Loucy (cell line): Measurements from ENCODE around the gene PTPRZ1.

Experiments used
- H2AFZ ChIP-seq: fragments of 200-600 bp; sonication (generic); 2 replicates; pipeline ENCODE4 v1.6.0; 2016; ENCODE audit warnings: antibody characterized with exemption, mild to moderate bottlenecking, low read length, moderate library complexity
- H3F3A ChIP-seq: fragments of 200-600 bp; 2 replicates; pipeline ENCODE4 v1.6.0; 2016; ENCODE audit warnings: antibody characterized with exemption, low read depth, mild to moderate bottlenecking
- H3K27me3 ChIP-seq: fragments of 200-600 bp; sonication (generic); 2 replicates; pipeline ENCODE4 v1.6.1; 2014; ENCODE audit warnings: low read length, mild to moderate bottlenecking; ENCODE audit not compliant: insufficient read depth, poor library complexity, severe bottlenecking
- H3K36me3 ChIP-seq: fragments of 200-600 bp; sonication (generic); 2 replicates; pipeline ENCODE4 v1.6.1; 2016; ENCODE audit warnings: low read length; ENCODE audit not compliant: insufficient read depth
- H3K4me1 ChIP-seq: fragments of 200-600 bp; sonication (generic); 2 replicates; pipeline ENCODE4 v1.5.1; 2014; ENCODE audit warnings: low read length, mild to moderate bottlenecking; ENCODE audit not compliant: insufficient read depth, poor library complexity, severe bottlenecking
- H3K4me2 ChIP-seq: fragments of 200-600 bp; sonication (generic); 2 replicates; pipeline ENCODE4 v1.6.0; 2014; ENCODE audit warnings: antibody characterized with exemption, low read length, low read depth, mild to moderate bottlenecking; ENCODE audit not compliant: poor library complexity, severe bottlenecking
- H3K4me3 ChIP-seq: fragments of 200-600 bp; sonication (generic); 2 replicates; pipeline ENCODE4 v1.5.1; 2014; ENCODE audit warnings: low read length, mild to moderate bottlenecking, mixed read lengths; ENCODE audit not compliant: poor library complexity, severe bottlenecking
- H3K79me2 ChIP-seq: fragments of 200-600 bp; sonication (generic); 2 replicates; pipeline ENCODE4 v1.6.1; 2014; ENCODE audit warnings: low read length; ENCODE audit not compliant: insufficient read depth
- H3K9ac ChIP-seq: fragments of 200-600 bp; sonication (generic); 2 replicates; pipeline ENCODE4 v1.6.0; 2014; ENCODE audit warnings: mild to moderate bottlenecking, low read depth, low read length, moderate library complexity; ENCODE audit not compliant: poor library complexity, severe bottlenecking
- H3K9me2 ChIP-seq: fragments of 200-600 bp; sonication (generic); replicated peaks from 2 replicates; pipeline ENCODE4 v1.6.1; 2016; ENCODE audit warnings: low read depth, low read length, mixed read lengths
- H3K9me3 ChIP-seq: fragments of 200-600 bp; sonication (generic); 2 replicates; pipeline ENCODE4 v1.6.1; 2014; ENCODE audit warnings: mild to moderate bottlenecking, antibody characterized with exemption, low read length, low read depth; ENCODE audit not compliant: insufficient read depth
- H4K20me1 ChIP-seq: fragments of 200-600 bp; sonication (generic); 2 replicates; pipeline ENCODE4 v1.6.0; 2014; ENCODE audit warnings: antibody characterized with exemption, low read length, mild to moderate bottlenecking; ENCODE audit not compliant: insufficient read depth, poor library complexity, severe bottlenecking
- CTCF ChIP-seq: fragments of 200-600 bp; sonication (generic); conservative IDR thresholded peaks from 2 replicates; pipeline ENCODE4 v1.5.1; 2014; ENCODE audit warnings: mild to moderate bottlenecking, antibody characterized with exemption, low read length
- EZH2phosphoT487 ChIP-seq: fragments of 200-600 bp; IDR thresholded peaks from 2 replicates; pipeline ENCODE4 v1.6.1; 2018; ENCODE audit warnings: antibody characterized with exemption, mild to moderate bottlenecking, moderate library complexity, borderline replicate concordance

Gene PTPRZ1

DNA sequence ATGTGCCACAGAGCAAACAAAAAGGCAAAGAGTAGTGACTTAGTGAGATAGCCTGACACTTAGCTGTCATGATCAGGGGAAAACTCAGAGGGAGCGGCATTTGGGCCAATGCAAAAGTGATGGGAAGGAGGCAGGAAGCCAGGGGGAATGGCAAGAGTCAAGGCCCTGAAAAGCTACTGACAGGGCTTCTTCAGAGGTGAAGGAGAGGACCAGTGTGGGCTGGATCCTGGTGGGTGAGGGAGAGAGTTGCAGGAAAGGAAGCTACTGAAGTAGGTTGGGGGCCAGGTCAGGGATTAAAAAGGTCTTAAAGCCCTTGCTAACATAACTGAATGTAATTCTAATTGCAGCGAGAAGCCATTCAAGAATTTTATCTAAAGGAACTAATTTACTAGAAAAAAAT lies 154.1 kb downstream of the PTPRZ1 start:
- TF ChIP-seq EZH2phosphoT487 (no peak), CTCF (no peak)
- no peaks in the 10 kb centered on the region for H3K9me3 ChIP-seq
- H3K4me2 ChIP-seq: no peak overlapping the region
- H3K36me3 ChIP-seq: no peaks in the 10 kb centered on the region
- no peaks in the 10 kb centered on the region for H3F3A ChIP-seq
- H4K20me1 ChIP-seq: no peaks in the 10 kb centered on the region
- no peak overlapping the region for H3K9ac ChIP-seq
- H3K9me2 ChIP-seq: no peaks in the 10 kb centered on the region
- H3K4me3 ChIP-seq: no peak overlapping the region
- H2AFZ ChIP-seq: no peak overlapping the region
- H3K27me3 ChIP-seq: no peaks in the 10 kb centered on the region
- H3K79me2 ChIP-seq: no peaks in the 10 kb centered on the region
- no peaks in the 10 kb centered on the region for H3K4me1 ChIP-seq

DNA sequence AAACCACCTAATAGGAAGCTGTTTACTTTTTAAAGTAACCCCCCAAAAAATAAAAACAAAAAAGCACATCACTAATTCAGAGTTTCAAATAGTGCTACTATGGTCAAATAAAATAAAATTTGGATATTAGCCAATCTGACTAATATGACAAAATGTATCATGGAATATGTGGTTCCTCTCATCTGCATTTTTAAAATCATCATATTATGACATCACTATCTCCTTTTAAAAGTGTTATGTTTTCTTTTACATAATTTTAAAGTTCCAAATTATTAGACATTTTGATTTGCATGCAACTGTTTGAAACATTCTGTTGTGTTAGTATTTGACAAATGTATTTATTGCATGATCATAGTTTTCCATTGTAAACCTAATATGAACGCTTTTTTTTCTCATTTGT lies 160.7 kb downstream of the PTPRZ1 start:
- Histone ChIP-seq H3K27me3 (no peaks in the 10 kb centered on the region), H3K9ac (no peak overlapping the region), H4K20me1 (no peaks in the 10 kb centered on the region), H3K9me3 (no peaks in the 10 kb centered on the region), H2AFZ (no peak overlapping the region), H3K4me1 (no peaks in the 10 kb centered on the region), H3K9me2 (no peaks in the 10 kb centered on the region), H3K4me2 (no peak overlapping the region), H3K4me3 (no peak overlapping the region), H3K79me2 (no peaks in the 10 kb centered on the region), H3K36me3 (no peaks in the 10 kb centered on the region), H3F3A (no peaks in the 10 kb centered on the region)
- TF ChIP-seq CTCF (no peak), EZH2phosphoT487 (no peak)

GRCh38 chr7:122035876-122036275 lies 162.9 kb downstream of the PTPRZ1 start:
- Histone ChIP-seq H3K79me2 (no peaks in the 10 kb centered on the region), H3K9me3 (no peaks in the 10 kb centered on the region), H3K36me3 (no peaks in the 10 kb centered on the region), H3K4me1 (no peaks in the 10 kb centered on the region), H3K9ac (no peak overlapping the region), H4K20me1 (no peaks in the 10 kb centered on the region), H2AFZ (no peak overlapping the region), H3K4me3 (no peak overlapping the region), H3K9me2 (no peaks in the 10 kb centered on the region), H3F3A (no peaks in the 10 kb centered on the region), H3K27me3 (no peaks in the 10 kb centered on the region), H3K4me2 (no peak overlapping the region)
- TF ChIP-seq CTCF: no peak
- no peak for TF ChIP-seq EZH2phosphoT487
